Activated CD4-positive, alpha-beta T cell treated with anti-CD3 and anti-CD28 coated beads, Interleukin-2, amount 50 U/mL, for 16 hours (primary cell): ENCODE measurements around the gene PLAAT2.
A peak's percentile ranks its signal among the peaks of the same experiment; 100 is the strongest.
"Not testable (repeated sequence)": the region's sequence is repeated elsewhere in the genome, so short reads cannot be mapped to it uniquely, and the experiment has no call there.

Source experiments
- DNase-seq: peaks from one replicate; pipeline ENCODE4 v3.0.0-alpha.2; 2020

The PLAAT2 gene

GRCh38 chr11:63547061-63547460 is 16.1 kb downstream of the PLAAT2 start:
- no peak for DNase-seq

DNA sequence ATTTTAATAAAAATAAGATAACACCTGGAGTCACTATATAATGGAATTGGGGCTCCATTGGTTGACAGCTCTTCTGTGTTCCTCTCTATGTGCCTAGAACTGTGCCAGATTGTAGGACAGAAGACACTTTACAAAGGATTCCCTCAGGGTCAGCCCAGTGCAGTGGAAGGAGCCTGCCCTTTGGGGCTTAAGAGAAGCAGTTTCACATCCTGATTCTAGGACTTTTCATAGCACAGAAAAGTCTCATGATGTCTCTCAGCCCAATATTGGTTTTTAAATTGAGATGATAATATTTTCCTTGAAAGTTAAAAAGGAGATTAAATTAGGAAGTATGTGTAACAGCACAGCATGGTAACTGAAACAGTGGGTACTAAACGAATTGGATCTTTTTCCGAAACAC is 19.5 kb downstream of the PLAAT2 start:
- no peak for DNase-seq

- not testable (repeated sequence) for DNase-seq
Observed at GRCh38 chr11:63542506-63542905, 20.7 kb downstream of the PLAAT2 start.

GRCh38 chr11:63537293-63538101 is 25.7 kb downstream of the PLAAT2 start:
- peak; percentile 60 for DNase-seq

- peak; percentile 72 for DNase-seq
Observed at GRCh38 chr11:63536669-63537292, 26.4 kb downstream of the PLAAT2 start, which contains the start of gene PLAAT4. PLAAT4 (plus strand) TSS chr11:63536808; CDS start chr11:63536869, 61 bp downstream.

- peak; percentile 63 for DNase-seq
Observed at GRCh38 chr11:63535734-63536133, 27.4 kb downstream of the PLAAT2 start.

DNA sequence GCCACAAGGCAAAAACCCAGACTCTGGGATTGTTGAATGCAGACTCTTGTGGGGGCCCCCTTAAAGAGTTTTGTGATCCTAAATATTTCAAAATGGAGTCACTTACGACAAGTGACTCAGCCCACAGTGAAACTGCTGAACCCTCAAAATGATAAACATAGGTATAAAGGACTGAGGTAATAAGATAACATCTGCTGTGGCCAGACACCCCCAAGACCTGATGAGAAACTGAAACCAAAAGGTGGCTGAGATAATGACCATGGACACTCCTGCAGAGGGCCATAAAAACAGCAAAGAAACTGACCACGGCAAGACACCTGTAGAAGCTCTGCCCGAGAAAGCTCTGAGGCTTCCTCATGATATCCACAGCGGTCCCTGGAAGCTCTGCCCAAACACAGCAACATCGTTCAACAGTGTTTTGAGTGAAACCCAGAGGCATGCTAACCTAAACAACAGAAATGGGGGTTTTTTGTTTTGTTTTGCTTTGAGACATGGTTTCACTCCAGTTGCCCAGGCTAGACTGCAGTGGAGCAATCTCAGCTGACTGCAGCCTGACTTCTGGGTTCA is 28.2 kb downstream of the PLAAT2 start:
- DNase-seq, result peak; percentile 66

- no peak for DNase-seq
Observed at GRCh38 chr11:63534076-63534475, 29.1 kb downstream of the PLAAT2 start.

DNA sequence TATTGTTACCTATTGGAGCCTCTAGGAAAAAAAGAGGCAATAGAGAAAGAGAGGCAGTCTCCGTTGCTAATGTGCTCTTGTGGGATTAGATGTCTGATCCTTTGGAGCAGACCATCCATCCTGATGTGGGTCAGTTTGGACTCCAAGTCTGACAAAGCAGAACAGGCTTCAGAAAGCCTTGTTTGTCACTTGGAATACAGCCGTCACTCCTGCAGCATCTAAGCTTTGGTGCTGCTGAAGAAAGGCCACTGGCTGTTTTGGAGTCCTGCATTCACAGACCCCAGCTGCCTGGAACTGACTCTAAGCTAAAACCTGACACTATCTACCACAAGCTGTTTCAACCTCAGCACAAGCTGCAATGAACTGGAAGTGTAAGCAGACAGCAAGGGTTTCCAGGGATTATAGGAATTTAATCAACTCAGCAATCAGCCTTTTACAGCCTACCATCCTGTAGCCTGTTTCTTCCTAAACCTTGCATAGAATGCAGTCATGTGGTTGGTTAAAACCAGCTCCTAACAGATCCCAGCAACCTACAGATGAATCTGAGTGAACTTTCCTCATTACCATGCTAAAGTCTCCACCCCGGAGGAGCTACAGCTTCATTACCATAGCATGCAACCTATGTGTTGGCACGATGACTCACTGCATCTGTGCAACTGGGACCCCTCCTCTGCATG is 30.2 kb downstream of the PLAAT2 start:
- no peak for DNase-seq

DNA sequence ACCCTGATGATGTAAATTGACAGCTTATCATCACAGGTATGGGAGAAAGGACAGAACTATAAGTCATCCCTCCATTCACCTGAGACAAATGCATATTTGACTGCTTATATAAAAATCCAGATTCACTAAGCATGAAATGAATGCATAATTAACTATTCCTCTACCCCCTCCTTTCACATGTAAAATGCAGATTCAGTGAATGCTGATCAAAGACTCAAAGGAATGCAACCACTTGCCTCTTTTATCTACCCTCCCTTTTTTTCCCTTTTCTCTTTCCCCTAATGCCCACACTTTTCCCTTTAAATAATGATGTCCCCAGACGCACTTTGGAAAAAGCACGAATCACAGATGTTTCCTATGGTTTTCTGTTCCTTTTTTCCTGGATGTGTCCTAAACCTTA is 31.1 kb downstream of the PLAAT2 start:
- DNase-seq, result no peak

DNA sequence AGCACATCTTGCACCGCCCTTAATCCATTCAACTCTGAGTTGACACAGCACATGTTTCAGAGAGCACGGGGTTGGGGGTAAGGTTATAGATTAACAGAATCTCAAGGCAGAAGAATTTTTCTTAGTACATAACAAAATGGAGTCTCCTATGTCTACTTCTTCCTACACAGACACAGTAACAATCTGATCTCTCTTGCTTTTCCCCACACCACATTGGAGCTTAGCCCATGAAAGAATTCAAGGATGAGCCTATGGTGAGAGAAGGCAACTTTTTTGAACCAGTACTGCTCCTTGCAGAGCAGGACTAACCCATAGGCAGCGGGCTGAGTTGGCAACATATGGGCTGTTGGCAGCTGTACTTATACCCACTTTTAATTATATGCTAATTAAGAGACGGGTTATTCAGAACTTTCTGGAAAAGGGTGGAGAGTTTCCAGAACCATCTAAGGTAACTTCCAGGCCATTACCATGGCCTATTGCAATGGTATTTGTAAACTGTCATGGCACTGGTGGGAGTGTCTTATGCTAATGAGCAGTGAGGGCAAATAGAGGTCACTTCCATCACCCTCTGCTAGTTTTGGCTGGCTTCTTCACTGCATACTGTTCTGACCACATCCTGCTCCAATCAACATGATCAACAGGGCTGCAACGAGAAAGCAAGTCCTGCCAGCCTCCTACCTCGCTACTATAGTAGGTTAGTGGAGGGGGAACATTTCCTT is 31.9 kb downstream of the PLAAT2 start:
- peak; percentile 61 for DNase-seq

GRCh38 chr11:63530021-63530420 is 33.2 kb downstream of the PLAAT2 start:
- no peak for DNase-seq

- not testable (repeated sequence) for DNase-seq
Observed at GRCh38 chr11:63529373-63529772, 33.8 kb downstream of the PLAAT2 start.

GRCh38 chr11:63528729-63529278 is 34.4 kb downstream of the PLAAT2 start:
- not testable (repeated sequence) for DNase-seq

DNA sequence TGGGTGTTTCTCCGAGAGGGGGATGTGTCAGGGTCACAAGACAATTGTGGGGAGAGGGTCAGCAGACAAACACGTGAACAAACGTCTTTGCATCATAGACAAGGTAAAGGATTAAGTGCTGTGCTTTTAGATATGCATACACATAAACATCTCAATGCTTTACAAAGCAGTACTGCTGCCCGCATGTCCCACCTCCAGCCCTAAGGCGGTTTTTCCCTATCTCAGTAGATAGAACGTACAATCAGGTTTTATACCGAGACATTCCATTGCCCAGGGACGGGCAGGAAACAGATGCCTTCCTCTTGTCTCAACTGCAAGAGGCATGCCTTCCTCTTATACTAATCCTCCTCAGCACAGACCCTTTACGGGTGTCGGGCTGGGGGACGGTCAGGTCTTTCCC is 35.0 kb downstream of the PLAAT2 start:
- DNase-seq, result not testable (repeated sequence)

GRCh38 chr11:63527667-63528066 is 35.5 kb downstream of the PLAAT2 start:
- no peak for DNase-seq

DNA sequence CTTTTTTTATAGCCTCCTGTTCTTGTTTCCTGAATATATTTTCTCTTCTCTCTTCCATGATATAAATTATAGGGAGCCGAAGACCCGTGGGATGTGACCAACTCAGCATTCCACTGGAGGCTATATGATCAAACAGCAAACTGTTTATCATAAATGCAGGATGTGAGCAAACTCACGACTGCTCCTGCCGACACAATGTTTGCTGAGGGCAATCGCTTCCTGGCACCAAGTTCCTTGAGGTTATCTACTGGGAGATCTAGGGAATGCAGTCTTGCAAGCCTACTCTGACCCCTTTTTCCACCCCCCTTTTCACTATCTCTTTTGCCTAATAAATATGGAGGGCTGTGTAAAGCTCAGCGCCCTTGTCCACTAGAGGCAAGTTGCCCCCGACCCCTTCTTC is 40.0 kb downstream of the PLAAT2 start:
- no peak for DNase-seq

GRCh38 chr11:63521896-63522295 is 41.3 kb downstream of the PLAAT2 start:
- DNase-seq, result no peak

GRCh38 chr11:63520606-63521170 is 42.5 kb downstream of the PLAAT2 start:
- DNase-seq, result no peak

GRCh38 chr11:63518548-63518947 is 44.6 kb downstream of the PLAAT2 start:
- no peak for DNase-seq

DNA sequence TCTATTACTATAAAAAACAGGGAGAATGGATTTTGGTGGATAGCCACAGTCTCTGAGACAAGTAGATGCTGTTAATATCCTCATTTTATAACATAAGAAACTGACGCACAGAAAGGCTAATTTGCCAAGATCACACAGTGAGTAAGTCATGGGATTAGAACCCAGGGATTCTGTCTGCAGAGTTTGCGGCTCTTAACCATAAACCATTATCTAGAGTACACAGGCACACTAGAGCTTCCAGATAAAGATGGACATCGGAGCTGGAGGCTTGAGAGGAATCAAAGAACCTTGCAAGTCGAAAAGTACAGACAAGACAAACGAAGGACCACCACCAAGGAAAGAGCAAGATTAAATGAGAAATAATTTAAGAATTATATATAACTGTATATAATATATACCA is 46.0 kb downstream of the PLAAT2 start:
- DNase-seq, result no peak

- no peak for DNase-seq
Observed at GRCh38 chr11:63516109-63516508, 47.1 kb downstream of the PLAAT2 start.
